HepG2 (cell line): Measurements from ENCODE around the gene TM4SF1. TPM values are rescaled to one million over a fixed set of nuclear protein-coding genes. Genes with fewer than 3 reads are reported as not detected.
A peak's percentile ranks its signal among the peaks of the same experiment; 100 is the strongest.

Experiments
- ATAC-seq: fragments of 200-7000 bp; cut with Tn5 transposase; 3 replicates; pipeline ENCODE4 v1.9.1; 2020; ENCODE audit warnings: mild to moderate bottlenecking, moderate library complexity
- BruUV-seq: library from RNA; stranded (reverse); fragments of 400-500 nt; replicated peaks from 2 replicates; lab custom pipeline; 2021; lab: Mats Ljungman, UMichigan
- CTCF ChIA-PET: fragments of 300-600 bp; formaldehyde crosslinking; extraction: SDS; loops from one replicate; lab custom pipeline; 2021; ENCODE audit warnings: low total read pairs, inconsistent platforms, low intra/inter-chr PET ratio; lab: Yijun Ruan, JAX
- POLR2A ChIA-PET: fragments of 350-600 bp; sonication (Branson Sonifier 250); formaldehyde crosslinking; loops from one replicate; lab custom pipeline; 2020; ENCODE audit warnings: antibody characterized with exemption, inconsistent platforms; lab: Yijun Ruan, JAX
- DNase-seq: peaks from one replicate; pipeline ENCODE4 v3.0.0-alpha.2; 2015; ENCODE audit warnings: low spot score
- FAIRE-seq: peaks from 3 replicates; lab custom pipeline; 2011; peaks lifted over from hg19 to GRCh38; lab: Jason Lieb, UNC
- H2AFZ ChIP-seq: one replicate; pipeline ENCODE4 v1.6.1; 2011; ENCODE audit warnings: low read length, inconsistent platforms
- H3K27ac ChIP-seq: fragments of 300-600 bp; 3 replicates; pipeline ENCODE4 v1.8.0; 2011; ENCODE audit warnings: mixed run types, mild to moderate bottlenecking, mixed read lengths, low read length, inconsistent platforms; ENCODE audit not compliant: insufficient read depth; ENCODE audit errors: extremely low read length
- H3K27me3 ChIP-seq, 2 experiments: fragments of 200-600 bp in 1 of 2; 2 replicates in 1 of 2; 3 replicates in 1 of 2; pipeline versions ENCODE4 v1.6.0 to v1.8.0; 2011; ENCODE audit warnings: low read length in 2 of 2, mild to moderate bottlenecking in 2 of 2, moderate library complexity in 2 of 2, inconsistent platforms in 1 of 2; ENCODE audit not compliant: insufficient read depth in 2 of 2, control insufficient read depth in 1 of 2
- H3K36me3 ChIP-seq, 2 experiments: fragments of 200-600 bp in 1 of 2; replicated peaks in 1 of 2; 2 replicates in 1 of 2; 3 replicates in 1 of 2; pipeline versions ENCODE4 v1.5.1 to v1.8.0; 2011; ENCODE audit warnings: low read length in 2 of 2, inconsistent platforms in 1 of 2; ENCODE audit not compliant: insufficient read depth in 2 of 2, control insufficient read depth in 1 of 2
- H3K4me1 ChIP-seq: 2 replicates; pipeline ENCODE4 v1.5.1; 2012; ENCODE audit warnings: low read length, inconsistent platforms; ENCODE audit not compliant: insufficient read depth
- H3K4me2 ChIP-seq: 2 replicates; pipeline ENCODE4 v1.6.0; 2011; ENCODE audit warnings: low read depth, low read length, inconsistent platforms
- H3K4me3 ChIP-seq, 3 experiments: fragments of 200-600 bp in 1 of 3; sonication (generic), shearing (Covaris generic) in 1 of 3; replicated peaks in 1 of 3; 2 replicates each; pipeline ENCODE4 v1.5.1; 2011 to 2016; ENCODE audit warnings: low read length in 3 of 3, inconsistent platforms in 2 of 3, low read depth in 2 of 3, mild to moderate bottlenecking in 2 of 3, control low read depth in 1 of 3, mixed read lengths in 1 of 3; ENCODE audit not compliant: insufficient read depth in 1 of 3
- H3K79me2 ChIP-seq: one replicate; pipeline ENCODE4 v1.6.1; 2011; ENCODE audit warnings: low read length, inconsistent platforms; ENCODE audit not compliant: insufficient read depth
- H3K9ac ChIP-seq: 2 replicates; pipeline ENCODE4 v1.6.0; 2011; ENCODE audit warnings: mild to moderate bottlenecking, low read depth, low read length, inconsistent platforms; ENCODE audit not compliant: insufficient read depth
- H3K9me3 ChIP-seq: 2 replicates; pipeline ENCODE4 v1.5.1; 2012; ENCODE audit warnings: mild to moderate bottlenecking, low read length
- H4K20me1 ChIP-seq: 2 replicates; pipeline ENCODE4 v1.6.0; 2011; ENCODE audit warnings: inconsistent platforms, mild to moderate bottlenecking, low read length, moderate library complexity; ENCODE audit not compliant: insufficient read depth
- ASH2L ChIP-seq: fragments of 300-600, 200-600 bp; sonication (generic); IDR thresholded peaks from 2 replicates; pipeline ENCODE4 v1.7.0; 2017; ENCODE audit warnings: low read depth, mild to moderate bottlenecking, moderate library complexity, mixed read lengths, low read length; ENCODE audit not compliant: insufficient read length
- EP300 ChIP-seq, 3 experiments: sonication (generic) in 1 of 3; formaldehyde crosslinking in 1 of 3; IDR thresholded peaks; 2 replicates each; pipeline versions ENCODE4 v1.5.1 to v1.6.1; 2011 to 2020; ENCODE audit warnings: low read depth in 2 of 3, low read length in 2 of 3, borderline replicate concordance in 1 of 3, improper control_type of control experiment in 1 of 3, mild to moderate bottlenecking in 1 of 3, missing genetic modification reagents in 1 of 3, moderate library complexity in 1 of 3
- HIVEP1 ChIP-seq: sonication (generic); formaldehyde crosslinking; IDR thresholded peaks from 2 replicates; pipeline ENCODE4 v1.4.0; 2020; ENCODE audit warnings: mild to moderate bottlenecking, missing genetic modification reagents
- NCOA2 ChIP-seq: sonication (generic); formaldehyde crosslinking; IDR thresholded peaks from 2 replicates; pipeline ENCODE4 v1.8.0; 2022; ENCODE audit warnings: inconsistent platforms
- REST ChIP-seq, 2 experiments: IDR thresholded peaks; 2 replicates each; pipeline ENCODE4 v1.6.1; 2011 to 2012; ENCODE audit warnings: low read length in 2 of 2, borderline replicate concordance in 1 of 2, low read depth in 1 of 2, mild to moderate bottlenecking in 1 of 2, moderate library complexity in 1 of 2
- RXRB ChIP-seq: IDR thresholded peaks from 2 replicates; pipeline ENCODE4 v1.6.1; 2016; ENCODE audit warnings: borderline replicate concordance, missing genetic modification reagents, missing compliant biosample characterization
- SOX13 ChIP-seq, 3 experiments: fragments of 450-650 bp in 1 of 3; sonication (generic) in 1 of 3; formaldehyde crosslinking in 1 of 3; IDR thresholded peaks in 2 of 3; conservative IDR thresholded peaks in 1 of 3; 2 replicates each; pipeline versions ENCODE4 v1.5.0 to v1.6.1; 2016 to 2020; ENCODE audit warnings: antibody characterized with exemption in 1 of 3, mild to moderate bottlenecking in 1 of 3, missing compliant biosample characterization in 1 of 3, missing genetic modification reagents in 1 of 3, moderate library complexity in 1 of 3
- SOX5 ChIP-seq: IDR thresholded peaks from 2 replicates; pipeline ENCODE4 v1.6.1; 2016; ENCODE audit warnings: borderline replicate concordance
- SOX6 ChIP-seq, 2 experiments: fragments of 450-650 bp in 1 of 2; sonication (generic) in 1 of 2; formaldehyde crosslinking in 1 of 2; IDR thresholded peaks; 2 replicates each; pipeline versions ENCODE4 v1.4.0 to v1.6.1; 2017 to 2020; ENCODE audit warnings: antibody characterized with exemption in 1 of 2, mild to moderate bottlenecking in 1 of 2, missing genetic modification reagents in 1 of 2
- ZMYM3 ChIP-seq: sonication (generic); formaldehyde crosslinking; IDR thresholded peaks from 2 replicates; pipeline ENCODE4 v1.5.1; 2020; ENCODE audit warnings: mild to moderate bottlenecking, missing genetic modification reagents
- WGBS: methylation state at CpG from one replicate; pipeline ENCODE4 v1.1.6; 2017; ENCODE audit warnings: low lambda C conversion rate; 5-methylcytosine and 5-hydroxymethylcytosine counted together
- in situ Hi-C: cut with HindIII; loops from 2 replicates; pipeline ENCODE4 v1.10.0; 2017; ENCODE audit warnings: low pct_unique_long_range_greater_than_20kb; ENCODE audit not compliant: extremely low pct_ligation_motif_present
- intact Hi-C: fragments of 100-400 bp; cut with micrococcal nuclease; formaldehyde crosslinking; loops from one replicate; pipeline ENCODE4 v1.10.0; 2022; ENCODE audit not compliant: unreplicated experiment
- polyA plus RNA-seq, 8 experiments: library from polyadenylated mRNA; depleted of rRNA in 3 of 8; stranded (reverse) in 7 of 8; unstranded in 1 of 8; fragments of >200 nt; fragmentation: Illumina TruSeq in 4 of 8; extraction: Trizol in 4 of 8; gene quantifications; 2 replicates each; pipeline versions ENCODE4 v1.2.1 to v1.2.3, GENCODE V29; 2011 to 2016; ENCODE audit warnings: low read depth in 4 of 8, missing spikeins in 1 of 8, mixed read lengths in 1 of 8; ENCODE audit not compliant: insufficient read depth in 1 of 8
- total RNA-seq, 5 experiments: library from RNA; depleted of rRNA; stranded (reverse); fragments of >200 nt; fragmentation: Illumina TruSeq; extraction: Trizol; gene quantifications; 2 replicates each; pipeline ENCODE4 v1.2.3, GENCODE V29; 2016; ENCODE audit warnings: low read depth in 1 of 5
- TF ChIP-seq, protein P1 (sequence below): sonication (generic); formaldehyde crosslinking; IDR thresholded peaks from 2 replicates; pipeline ENCODE4 v1.4.0; 2020; ENCODE audit warnings: missing genetic modification reagents, borderline replicate concordance

The TM4SF1 gene
- total and polyA plus RNA-seq, 2 of the 13 experiments (the other 11 are each of a cell fraction or from before 2014, with no cell fraction given), result 431 to 1,359 TPM

- CTCF ChIA-PET, result interaction anchor here (1.0 to 3.1 kb wide), 3 partner anchors 22 to 135 kb away, joined by 3 to 26 read pairs (median 6); no protein-coding TSS in a partner anchor
- in situ Hi-C loops (loop anchor here (5.0 kb wide), 2 partner anchors 39 to 129 kb away; no protein-coding TSS in a partner anchor), intact Hi-C loops (loop anchor here (2.0 kb wide), 1 partner anchor 135 kb away; no protein-coding TSS in a partner anchor)
- Histone ChIP-seq H3K9me3 (no peaks in the 10 kb centered on the region), H2AFZ (no peak overlapping the region), H3K4me2 (peak overlapping the region; percentile 10), H4K20me1 (no peaks in the 10 kb centered on the region), H3K79me2 (peaks cover 6% of the 10 kb centered on the region), H3K4me1 (peaks cover 71% of the 10 kb centered on the region), H3K27ac (peak overlapping the region; percentile 99), H3K9ac (peak overlapping the region; percentile 50), H3K36me3 (no peaks in the 10 kb centered on the region), H3K4me3 (no peak overlapping the region), H3K27me3 (no peaks in the 10 kb centered on the region)
- POLR2A ChIA-PET, result interaction anchor here (0.8 to 7.4 kb wide), 8 partner anchors 13 to 126 kb away, joined by 3 to 144 read pairs (median 6); partner anchors contain the start of gene TM4SF1
- no TSS peak for BruUV-seq
- whole genome bisulfite sequencing, result 26% methylated on average over 1 of the region's 1 CpG
- ATAC-seq (no peak), FAIRE-seq (no peak), DNase-seq (peak; percentile 75)
- TF ChIP-seq ZMYM3 (CRISPR knock-in tag) (no peak), NCOA2 (peak; percentile 50; the same call in 1 of the 2 replicates), RXRB (peak; percentile 40; the same call in 1 of the 2 replicates), REST (IDR thresholded peaks at IDR 0.05; ENCODE audit: borderline replicate concordance in 1 of 2, low read depth in 1 of 2, low read length in 2 of 2) (peak in 1 of 2 experiments; percentile 68; a peak in 2 of 4 replicates), ASH2L (peak; percentile 31), SOX5 (peak; percentile 84; the same call in 1 of the 2 replicates), SOX6 (IDR thresholded peaks at IDR 0.05) (no peak), SOX6 (CRISPR knock-in tag; IDR thresholded peaks at IDR 0.05) (peak; percentile 77), EP300 (IDR thresholded peaks at IDR 0.05; ENCODE audit: low read depth in 2 of 2, low read length in 2 of 2) (peak in 1 of 2 experiments; percentile 43; a peak in 1 of 4 replicates), EP300 (CRISPR knock-in tag; IDR thresholded peaks at IDR 0.05; ENCODE audit: borderline replicate concordance) (no peak), SOX13 (IDR thresholded peaks at IDR 0.05) (no peak), SOX13 (CRISPR knock-in tag; conservative IDR thresholded peaks at IDR 0.05 in 1 of 2, IDR thresholded peaks at IDR 0.05 in 1 of 2) (peak in 1 of 2 experiments; percentile 90; a peak in 2 of 4 replicates), HIVEP1 (CRISPR knock-in tag) (no peak)
- TF ChIP-seq, protein P1, sequence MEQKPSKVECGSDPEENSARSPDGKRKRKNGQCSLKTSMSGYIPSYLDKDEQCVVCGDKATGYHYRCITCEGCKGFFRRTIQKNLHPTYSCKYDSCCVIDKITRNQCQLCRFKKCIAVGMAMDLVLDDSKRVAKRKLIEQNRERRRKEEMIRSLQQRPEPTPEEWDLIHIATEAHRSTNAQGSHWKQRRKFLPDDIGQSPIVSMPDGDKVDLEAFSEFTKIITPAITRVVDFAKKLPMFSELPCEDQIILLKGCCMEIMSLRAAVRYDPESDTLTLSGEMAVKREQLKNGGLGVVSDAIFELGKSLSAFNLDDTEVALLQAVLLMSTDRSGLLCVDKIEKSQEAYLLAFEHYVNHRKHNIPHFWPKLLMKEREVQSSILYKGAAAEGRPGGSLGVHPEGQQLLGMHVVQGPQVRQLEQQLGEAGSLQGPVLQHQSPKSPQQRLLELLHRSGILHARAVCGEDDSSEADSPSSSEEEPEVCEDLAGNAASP (CRISPR knock-in tag), result peak; percentile 70; the same call in 1 of the 2 replicates
Observed at GRCh38 chr3:149353581-149354184, 23.8 kb downstream of the TM4SF1 start.
